ENCODE data around the gene PDZD2. TPM values are rescaled to one million over a fixed set of nuclear protein-coding genes. Genes with fewer than 3 reads are reported as not detected.

Gene PDZD2
- total and polyA plus RNA-seq, 12 donors = 2.2 to 10.3 (median 5.0) TPM

GRCh38 chr5:32020271-32020670, 381.3 kb downstream of the PDZD2 start:
- TF ChIP-seq, protein P1, sequence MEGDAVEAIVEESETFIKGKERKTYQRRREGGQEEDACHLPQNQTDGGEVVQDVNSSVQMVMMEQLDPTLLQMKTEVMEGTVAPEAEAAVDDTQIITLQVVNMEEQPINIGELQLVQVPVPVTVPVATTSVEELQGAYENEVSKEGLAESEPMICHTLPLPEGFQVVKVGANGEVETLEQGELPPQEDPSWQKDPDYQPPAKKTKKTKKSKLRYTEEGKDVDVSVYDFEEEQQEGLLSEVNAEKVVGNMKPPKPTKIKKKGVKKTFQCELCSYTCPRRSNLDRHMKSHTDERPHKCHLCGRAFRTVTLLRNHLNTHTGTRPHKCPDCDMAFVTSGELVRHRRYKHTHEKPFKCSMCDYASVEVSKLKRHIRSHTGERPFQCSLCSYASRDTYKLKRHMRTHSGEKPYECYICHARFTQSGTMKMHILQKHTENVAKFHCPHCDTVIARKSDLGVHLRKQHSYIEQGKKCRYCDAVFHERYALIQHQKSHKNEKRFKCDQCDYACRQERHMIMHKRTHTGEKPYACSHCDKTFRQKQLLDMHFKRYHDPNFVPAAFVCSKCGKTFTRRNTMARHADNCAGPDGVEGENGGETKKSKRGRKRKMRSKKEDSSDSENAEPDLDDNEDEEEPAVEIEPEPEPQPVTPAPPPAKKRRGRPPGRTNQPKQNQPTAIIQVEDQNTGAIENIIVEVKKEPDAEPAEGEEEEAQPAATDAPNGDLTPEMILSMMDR (IDR thresholded peaks at IDR 0.05) = no peak
- no peak for TF ChIP-seq POLR2A (IDR thresholded peaks at IDR 0.05)
- Histone ChIP-seq H3K36me3 (replicated peaks in 1 of 2) (no peaks in the 10 kb centered on the region), H3K9me3 (replicated peaks in 1 of 3) (no peaks in the 10 kb centered on the region), H3K27me3 (no peaks in the 10 kb centered on the region), H3K4me1 (replicated peaks in 1 of 2) (peaks cover 0 to 15% of the 10 kb centered on the region in 2 donors), H3K4me3 (peak overlapping the region in 1 of 4 donors; percentile 45), H3K27ac (no peak overlapping the region)
- intact Hi-C loops (cut with DNase I) = no loop called here
- DNase-seq = no peak
- WGBS, 4 donors = 58 to 69% (median 68%) methylated on average over 4 of the region's 4 CpGs

- H3K4me1 ChIP-seq (replicated peaks in 1 of 2) = peaks cover 0 to 15% of the 10 kb centered on the region in 2 donors
- no peaks in the 10 kb centered on the region for H3K27me3 ChIP-seq
- DNase-seq = no peak
- H3K27ac ChIP-seq = no peak overlapping the region
- H3K4me3 ChIP-seq = peak overlapping the region in 1 of 4 donors; percentile 45
- no peaks in the 10 kb centered on the region for H3K36me3 ChIP-seq (replicated peaks in 1 of 2)
- TF ChIP-seq, protein P1 (IDR thresholded peaks at IDR 0.05) = no peak
- no peak for TF ChIP-seq POLR2A (IDR thresholded peaks at IDR 0.05)
- 77 to 86% (median 82%) methylated on average over 7 of the region's 7 CpGs for WGBS, 4 donors
- no peaks in the 10 kb centered on the region for H3K9me3 ChIP-seq (replicated peaks in 1 of 3)
- intact Hi-C loops (cut with DNase I) = no loop called here
These were observed 382.0 kb downstream of the PDZD2 start for GRCh38 chr5:32020946-32021345.

GRCh38 chr5:32021771-32022170, 382.8 kb downstream of the PDZD2 start:
- no peaks in the 10 kb centered on the region for H3K36me3 ChIP-seq (replicated peaks in 1 of 2)
- peaks cover 0 to 15% of the 10 kb centered on the region in 2 donors for H3K4me1 ChIP-seq (replicated peaks in 1 of 2)
- 70 to 84% (median 75%) methylated on average over 3 of the region's 3 CpGs for WGBS, 4 donors
- DNase-seq = no peak
- intact Hi-C loops (cut with DNase I) = no loop called here
- no peaks in the 10 kb centered on the region for H3K27me3 ChIP-seq
- H3K4me3 ChIP-seq = no peak overlapping the region
- no peak overlapping the region for H3K27ac ChIP-seq
- TF ChIP-seq POLR2A (IDR thresholded peaks at IDR 0.05) = no peak
- TF ChIP-seq, protein P1 (IDR thresholded peaks at IDR 0.05) = no peak
- H3K9me3 ChIP-seq (replicated peaks in 1 of 3) = no peaks in the 10 kb centered on the region

- no peak for DNase-seq
- no peaks in the 10 kb centered on the region for H3K27me3 ChIP-seq
- WGBS, 4 donors = 82 to 96% (median 88%) methylated on average over 2 of the region's 2 CpGs
- intact Hi-C loops (cut with DNase I) = no loop called here
- peaks cover 5 to 18% of the 10 kb centered on the region in 2 donors for H3K4me1 ChIP-seq (replicated peaks in 1 of 2)
- H3K4me3 ChIP-seq = no peak overlapping the region
- no peaks in the 10 kb centered on the region for H3K36me3 ChIP-seq (replicated peaks in 1 of 2)
- TF ChIP-seq POLR2A (IDR thresholded peaks at IDR 0.05) = no peak
- TF ChIP-seq, protein P1 (IDR thresholded peaks at IDR 0.05) = no peak
- no peak overlapping the region for H3K27ac ChIP-seq
- no peaks in the 10 kb centered on the region for H3K9me3 ChIP-seq (replicated peaks in 1 of 3)
These were observed 383.7 kb downstream of the PDZD2 start for GRCh38 chr5:32022638-32023037.
